HepG2 (cell line): ENCODE results near the gene KDM5B.
"Not testable (repeated sequence)": the region's sequence is repeated elsewhere in the genome, so short reads cannot be mapped to it uniquely, and the experiment has no call there.

Source experiments
- ATM ChIP-seq: fragments of 450-650 bp; IDR thresholded peaks from 2 replicates; pipeline ENCODE4 v1.7.1; 2017; ENCODE audit warnings: mild to moderate bottlenecking, borderline replicate concordance
- CHD4 ChIP-seq: fragments of 200-600 bp; sonication (generic); IDR thresholded peaks from 2 replicates; pipeline ENCODE4 v1.7.0; 2017; ENCODE audit warnings: mild to moderate bottlenecking, low read length, borderline replicate concordance
- CTCF ChIP-seq: sonication (generic); formaldehyde crosslinking; IDR thresholded peaks from 2 replicates; pipeline ENCODE4 v1.5.0; 2020; ENCODE audit warnings: mild to moderate bottlenecking, missing genetic modification reagents, moderate library complexity
- HDAC2 ChIP-seq: sonication (generic); formaldehyde crosslinking; IDR thresholded peaks from 2 replicates; pipeline ENCODE4 v1.4.0; 2020; ENCODE audit warnings: missing genetic modification reagents
- HNF4G ChIP-seq, 2 experiments: sonication (generic) in 1 of 2; formaldehyde crosslinking in 1 of 2; IDR thresholded peaks; 2 replicates each; pipeline versions ENCODE4 v1.4.0 to v1.6.1; 2011 to 2020; ENCODE audit warnings: borderline replicate concordance in 2 of 2, low read depth in 2 of 2, mild to moderate bottlenecking in 2 of 2, low read length in 1 of 2, missing genetic modification reagents in 1 of 2, moderate library complexity in 1 of 2
- MAX ChIP-seq: IDR thresholded peaks from 2 replicates; pipeline ENCODE4 v1.6.1; 2012; ENCODE audit warnings: inconsistent platforms
- TAF1 ChIP-seq: sonication (generic); formaldehyde crosslinking; IDR thresholded peaks from 2 replicates; pipeline ENCODE4 v1.4.0; 2020; ENCODE audit warnings: missing genetic modification reagents
- YY1 ChIP-seq: IDR thresholded peaks from 2 replicates; pipeline ENCODE4 v1.6.1; 2011; ENCODE audit warnings: low read length, low read depth, moderate library complexity, mild to moderate bottlenecking; ENCODE audit not compliant: insufficient read depth, insufficient replicate concordance
- ZNF121 ChIP-seq: sonication (generic); formaldehyde crosslinking; IDR thresholded peaks from 2 replicates; pipeline ENCODE4 v1.5.0; 2020; ENCODE audit warnings: mild to moderate bottlenecking, missing genetic modification reagents
- ZNF460 ChIP-seq: sonication (generic); formaldehyde crosslinking; IDR thresholded peaks from 2 replicates; pipeline ENCODE4 v1.5.1; 2020; ENCODE audit warnings: missing genetic modification reagents, mild to moderate bottlenecking, borderline replicate concordance
- ZNF580 ChIP-seq: IDR thresholded peaks from 2 replicates; pipeline ENCODE4 v1.6.1; 2016; ENCODE audit warnings: low read depth, borderline replicate concordance
- ZNF605 ChIP-seq: sonication (generic); formaldehyde crosslinking; IDR thresholded peaks from 2 replicates; pipeline ENCODE4 v1.8.0; 2022; ENCODE audit warnings: mild to moderate bottlenecking, missing genetic modification reagents
- TF ChIP-seq, protein P1 (sequence below): sonication (generic); formaldehyde crosslinking; IDR thresholded peaks from 2 replicates; pipeline ENCODE4 v1.8.1; 2023; ENCODE audit warnings: mild to moderate bottlenecking, missing genetic modification reagents

DNA sequence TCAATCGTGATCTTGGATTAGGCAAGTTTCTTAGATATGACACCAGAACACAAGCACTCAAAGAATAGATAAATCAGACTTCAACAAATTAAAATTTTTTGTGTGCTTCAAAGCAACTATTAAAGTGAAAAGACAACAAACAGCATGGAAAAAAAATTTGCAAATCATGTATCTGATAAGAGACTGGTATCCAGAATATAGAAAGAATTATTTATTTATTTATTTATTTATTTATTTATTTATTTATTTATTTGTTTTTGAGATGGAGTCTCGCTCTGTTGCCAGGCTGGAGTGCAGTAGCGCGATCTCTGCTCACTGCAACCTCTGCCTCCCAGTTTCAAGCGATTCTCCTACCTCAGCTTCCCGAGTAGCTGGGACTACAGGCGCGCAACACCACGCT, 21.0 kb upstream of the KDM5B start:
- not testable (repeated sequence) for TF ChIP-seq HNF4G (IDR thresholded peaks at IDR 0.05; ENCODE audit: borderline replicate concordance, low read depth, low read length); HNF4G (CRISPR knock-in tag; IDR thresholded peaks at IDR 0.05; ENCODE audit: borderline replicate concordance, low read depth); ZNF605 (CRISPR knock-in tag); YY1; ATM; HDAC2; ZNF460 (CRISPR knock-in tag); CHD4; ZNF580 (CRISPR knock-in tag); CTCF; TAF1 (CRISPR knock-in tag); ZNF121 (CRISPR knock-in tag); MAX
- TF ChIP-seq, protein P1, sequence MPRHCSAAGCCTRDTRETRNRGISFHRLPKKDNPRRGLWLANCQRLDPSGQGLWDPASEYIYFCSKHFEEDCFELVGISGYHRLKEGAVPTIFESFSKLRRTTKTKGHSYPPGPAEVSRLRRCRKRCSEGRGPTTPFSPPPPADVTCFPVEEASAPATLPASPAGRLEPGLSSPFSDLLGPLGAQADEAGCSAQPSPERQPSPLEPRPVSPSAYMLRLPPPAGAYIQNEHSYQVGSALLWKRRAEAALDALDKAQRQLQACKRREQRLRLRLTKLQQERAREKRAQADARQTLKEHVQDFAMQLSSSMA (CRISPR knock-in tag): not testable (repeated sequence)
